HG02885 (cell line): ENCODE measurements around the gene GLOD4.
"Not testable (repeated sequence)": the region's sequence is repeated elsewhere in the genome, so short reads cannot be mapped to it uniquely, and the experiment has no call there.

Source experiments
- ATAC-seq: cut with Tn5 transposase; IDR thresholded peaks from one replicate; pipeline ENCODE4 v1.9.1; 2021; ENCODE audit warnings: mild to moderate bottlenecking; ENCODE audit not compliant: unreplicated experiment, poor library complexity

GLOD4 gene

DNA sequence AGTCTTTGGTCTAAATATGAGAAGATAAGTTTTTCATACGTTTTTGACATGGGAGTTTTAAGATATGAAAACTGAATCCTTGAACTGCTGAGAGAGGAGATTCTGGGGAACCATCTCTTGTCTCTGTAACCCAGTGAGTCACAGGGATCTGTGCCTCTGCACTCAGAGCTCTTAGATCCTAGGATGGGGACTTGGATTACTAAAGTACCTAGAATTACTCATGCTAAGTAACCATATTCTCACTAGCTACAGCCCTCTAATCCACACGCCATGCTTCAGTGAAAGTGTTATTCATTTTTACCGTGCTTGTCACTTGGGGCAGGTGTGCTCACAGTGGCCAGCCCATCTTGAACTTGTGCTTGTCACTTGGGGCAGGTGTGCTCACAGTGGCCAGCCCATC is 2.1 kb upstream of the GLOD4 start:
- ATAC-seq: no peak

DNA sequence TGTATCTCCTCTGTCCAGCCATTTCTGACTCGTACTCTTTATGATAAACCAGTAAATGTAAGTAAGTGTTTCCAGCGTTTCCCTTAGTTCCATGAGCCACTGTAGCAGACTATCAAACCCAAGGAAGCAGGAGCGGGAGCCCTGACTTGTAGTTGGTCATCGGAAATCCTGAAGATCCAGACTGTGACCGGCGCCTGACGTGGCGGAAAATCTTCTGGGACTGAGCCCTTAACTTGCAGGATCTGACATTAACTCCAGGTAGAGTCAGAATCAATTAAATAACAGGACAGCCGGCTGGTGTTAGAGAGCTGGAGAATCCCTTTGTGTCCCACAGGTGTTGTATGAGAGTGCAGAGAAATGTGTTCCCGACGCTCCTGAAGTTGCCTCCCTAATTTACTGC is 4.0 kb downstream of the GLOD4 start:
- ATAC-seq: no peak

DNA sequence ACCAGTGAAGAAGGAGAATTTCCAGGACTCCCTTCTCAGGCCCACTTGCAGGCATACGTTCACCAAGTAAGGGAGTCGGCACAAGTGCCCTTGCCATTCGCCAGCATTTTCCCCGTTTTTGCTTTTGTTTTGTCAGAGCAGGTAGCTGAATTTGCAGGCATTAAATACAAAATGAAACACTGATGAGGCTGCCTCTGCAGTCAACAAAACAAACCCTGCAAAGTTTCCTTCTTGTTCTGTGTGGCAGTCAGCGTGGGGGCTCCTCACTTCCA is 7.8 kb downstream of the GLOD4 start:
- no peak for ATAC-seq

DNA sequence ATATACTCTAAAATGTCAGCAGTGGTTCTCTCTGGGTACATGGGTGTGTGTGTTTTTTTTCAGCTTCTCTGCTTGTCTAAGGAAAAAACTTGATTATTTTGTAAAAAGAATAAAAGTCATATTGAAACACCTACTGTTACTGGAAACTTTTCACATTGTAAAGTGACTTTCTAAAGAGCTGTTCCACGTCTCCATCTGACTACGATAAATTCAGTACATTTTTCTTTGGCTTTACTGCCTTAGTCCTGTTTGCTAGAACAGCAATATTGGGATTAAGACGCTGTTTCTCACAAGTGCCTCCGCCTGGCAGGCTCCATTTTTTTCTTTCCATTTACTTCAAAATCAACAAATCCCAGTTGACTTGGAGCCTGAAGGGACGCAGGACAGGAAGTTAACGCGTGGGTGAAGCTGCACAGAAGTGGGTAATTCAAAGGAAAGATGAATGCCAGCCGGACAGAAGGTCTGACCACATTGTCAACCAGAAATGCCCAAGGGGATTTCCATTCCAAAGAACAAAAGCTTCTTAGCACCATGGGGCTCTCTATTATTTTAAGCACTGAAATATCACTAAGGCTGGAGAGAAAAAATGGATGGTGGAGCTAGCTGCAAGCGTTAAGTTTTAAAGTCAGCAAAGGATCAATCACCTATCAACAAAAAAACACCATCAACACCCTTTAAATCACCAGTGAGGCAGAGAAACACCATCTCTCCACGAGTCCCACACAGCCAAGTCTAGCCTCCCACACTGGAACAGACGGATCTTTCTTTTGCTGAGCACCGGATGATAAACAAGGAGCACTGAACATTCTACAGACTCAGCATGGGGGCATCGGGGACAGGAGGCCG is 8.4 kb downstream of the GLOD4 start:
- ATAC-seq: no peak

DNA sequence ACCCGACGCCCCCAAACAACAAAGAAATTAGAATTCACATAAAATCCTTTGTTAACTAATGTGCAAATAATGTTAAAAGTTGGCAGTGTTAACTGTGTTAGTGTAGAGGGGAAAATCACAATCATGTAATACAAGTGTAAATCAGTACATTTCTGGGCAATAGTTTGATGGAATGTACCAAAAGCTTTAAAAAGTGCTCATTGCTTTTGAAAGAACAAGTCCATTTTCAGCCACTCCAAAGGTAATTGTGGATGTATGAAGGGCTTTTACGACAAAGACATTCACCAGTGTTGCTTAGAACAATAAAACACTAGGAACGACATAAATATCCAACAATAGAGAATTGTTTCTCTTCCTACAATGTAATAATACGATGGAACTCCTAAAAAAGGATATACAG is 9.1 kb downstream of the GLOD4 start:
- no peak for ATAC-seq

DNA sequence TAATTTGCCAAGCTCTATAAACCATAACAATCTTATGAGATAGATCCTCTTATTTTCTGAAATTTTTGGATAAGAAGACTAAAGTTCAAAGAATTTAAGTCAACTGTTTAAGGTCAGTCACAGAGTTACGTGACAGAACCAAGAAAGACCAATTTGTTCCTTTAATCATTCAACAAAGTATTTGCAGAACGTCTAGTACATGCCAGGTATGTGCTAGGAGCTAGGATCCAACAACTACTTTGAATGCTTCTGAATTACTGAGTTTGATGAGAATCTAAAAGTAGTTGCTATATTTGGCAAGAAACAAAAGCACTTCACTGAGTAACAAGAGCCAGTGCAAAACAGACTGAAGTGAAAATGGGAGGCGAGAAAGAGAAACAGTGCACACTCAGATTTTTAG is 15.0 kb downstream of the GLOD4 start:
- no peak for ATAC-seq

DNA sequence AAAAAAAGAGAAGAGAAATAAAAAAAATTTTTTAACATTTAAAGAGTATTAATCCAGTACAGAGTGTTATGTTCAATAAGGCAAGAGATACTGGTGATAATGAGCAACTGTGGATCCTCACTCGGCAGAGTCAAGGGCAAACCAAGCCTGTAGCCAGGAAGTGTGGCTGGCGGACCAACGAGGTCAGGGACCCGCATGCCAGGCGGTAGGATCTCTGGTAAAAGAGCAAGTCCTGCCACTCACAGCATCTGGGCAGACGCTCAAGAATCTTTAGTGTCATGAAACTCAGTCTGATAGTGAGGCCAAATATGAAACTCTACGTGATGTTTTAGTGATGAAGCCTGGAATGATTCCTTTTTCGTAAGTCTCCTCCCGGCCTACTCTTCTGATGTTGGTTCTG is 21.7 kb downstream of the GLOD4 start:
- ATAC-seq: no peak

DNA sequence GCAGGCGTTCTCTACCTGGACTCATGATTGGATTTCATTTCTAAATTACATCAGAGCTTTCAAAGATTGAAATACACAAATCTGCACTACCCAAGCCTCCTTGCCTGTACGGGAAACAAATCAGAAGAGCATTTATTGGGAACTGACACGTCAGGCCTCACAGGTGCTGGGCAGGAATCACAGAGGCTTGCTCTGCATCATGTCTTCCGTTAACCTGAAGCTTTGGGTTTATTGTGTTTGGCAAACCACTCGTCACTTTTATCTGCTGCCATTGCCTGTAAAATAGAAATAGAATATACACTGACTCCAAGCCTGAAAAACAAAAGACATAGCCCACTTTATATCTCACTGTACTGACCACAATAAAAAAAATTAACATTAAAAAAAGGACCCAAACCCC is 22.1 kb downstream of the GLOD4 start:
- ATAC-seq: no peak

DNA sequence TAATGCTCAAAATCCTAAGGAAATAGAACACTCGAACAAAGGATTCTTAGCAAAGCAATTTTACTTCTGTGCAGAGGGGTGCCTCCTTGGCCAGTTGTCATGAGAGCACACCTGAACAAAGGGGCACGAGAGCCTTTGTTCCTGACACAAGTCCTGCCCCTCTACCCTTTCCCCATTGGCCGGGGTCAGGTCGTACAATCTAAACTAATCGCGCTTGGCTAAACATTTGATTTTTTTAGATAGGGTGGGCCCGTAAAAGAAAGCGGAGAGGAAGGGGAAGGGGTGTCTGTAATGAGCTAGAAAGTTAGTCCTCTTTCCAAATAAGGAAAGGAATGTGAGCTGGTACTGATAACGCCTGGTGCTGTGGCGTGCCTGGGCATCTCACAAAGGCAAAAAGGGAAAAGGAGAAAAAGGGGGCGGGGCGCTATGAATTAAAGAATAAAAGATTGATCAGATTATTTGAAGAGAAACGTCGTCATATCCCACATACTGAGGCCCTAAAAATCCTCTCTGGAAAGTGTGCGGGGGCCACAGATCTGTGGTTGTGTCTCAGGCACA is 26.0 kb downstream of the GLOD4 start:
- not testable (repeated sequence) for ATAC-seq

DNA sequence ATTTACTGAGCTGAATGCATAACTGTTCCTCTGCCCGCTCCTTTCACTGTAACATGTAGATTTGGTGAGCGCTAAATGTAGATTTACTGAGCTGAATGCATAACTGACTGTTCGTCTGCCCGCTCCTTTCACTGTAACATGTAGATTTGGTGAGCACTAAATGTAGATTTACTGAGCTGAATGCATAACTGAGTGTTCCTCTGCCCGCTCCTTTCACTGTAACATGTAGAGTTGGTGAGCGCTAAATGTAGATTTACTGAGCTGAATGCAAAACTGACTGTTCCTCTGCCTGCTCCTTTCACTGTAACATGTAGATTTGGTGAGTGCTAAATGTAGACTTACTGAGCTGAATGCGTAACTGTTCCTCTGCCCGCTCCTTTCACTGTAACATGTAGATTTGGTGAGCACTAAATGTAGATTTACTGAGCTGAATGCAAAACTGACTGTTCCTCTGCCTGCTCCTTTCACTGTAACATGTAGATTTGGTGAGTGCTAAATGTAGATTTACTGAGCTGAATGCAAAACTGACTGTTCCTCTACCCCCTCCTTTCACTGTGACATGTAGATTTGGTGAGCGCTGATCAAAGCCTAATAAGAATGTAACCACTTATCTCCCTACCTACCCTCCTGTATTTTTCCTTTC is 26.6 kb downstream of the GLOD4 start:
- not testable (repeated sequence) for ATAC-seq

DNA sequence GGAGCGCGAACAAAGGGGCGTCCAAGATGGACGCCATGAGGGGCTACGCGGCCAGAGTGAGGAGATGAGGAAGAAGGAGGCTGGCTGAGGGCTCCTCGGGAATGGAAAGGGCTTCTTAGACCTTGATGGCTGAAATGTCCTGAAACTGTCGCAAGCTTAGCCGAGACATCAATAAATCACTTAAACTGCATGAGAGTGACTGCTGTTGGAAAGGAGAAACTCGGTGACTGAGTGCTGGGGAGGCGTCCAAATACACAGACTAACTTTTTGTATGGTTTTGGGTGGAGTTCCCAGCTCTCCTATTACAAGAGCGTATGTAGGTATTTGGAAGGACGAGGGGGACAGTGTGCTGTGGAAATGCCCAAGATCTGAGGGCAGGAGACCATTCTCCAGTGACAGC is 28.7 kb downstream of the GLOD4 start:
- no peak for ATAC-seq

DNA sequence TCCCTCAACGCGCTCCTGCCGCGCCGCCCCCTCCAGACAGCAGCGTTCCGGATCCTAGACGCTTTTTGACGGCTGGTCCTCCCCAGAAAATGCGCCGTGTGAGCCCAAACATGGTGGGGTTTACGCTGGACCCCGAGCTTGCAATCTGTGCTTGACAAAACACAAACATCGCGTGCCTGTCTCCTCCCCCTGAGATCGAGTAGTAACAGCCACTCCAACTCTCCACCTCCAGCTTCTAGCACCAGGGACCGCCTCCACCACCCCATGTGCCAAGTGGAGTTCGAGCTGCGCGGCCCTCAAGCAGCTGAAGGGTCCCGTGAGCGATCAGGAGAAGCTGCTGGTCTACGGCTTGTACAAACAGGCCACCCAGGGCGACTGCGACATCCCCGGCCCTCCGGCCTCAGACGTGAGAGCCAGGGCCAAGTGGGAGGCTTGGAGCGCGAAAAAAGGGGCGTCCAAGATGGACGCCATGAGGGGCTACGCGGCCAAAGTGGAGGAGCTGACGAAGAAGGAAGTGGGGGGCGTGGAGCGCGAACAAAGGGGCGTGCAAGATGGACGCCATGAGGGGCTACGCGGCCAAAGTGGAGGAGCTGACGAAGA is 29.4 kb downstream of the GLOD4 start:
- no peak for ATAC-seq

DNA sequence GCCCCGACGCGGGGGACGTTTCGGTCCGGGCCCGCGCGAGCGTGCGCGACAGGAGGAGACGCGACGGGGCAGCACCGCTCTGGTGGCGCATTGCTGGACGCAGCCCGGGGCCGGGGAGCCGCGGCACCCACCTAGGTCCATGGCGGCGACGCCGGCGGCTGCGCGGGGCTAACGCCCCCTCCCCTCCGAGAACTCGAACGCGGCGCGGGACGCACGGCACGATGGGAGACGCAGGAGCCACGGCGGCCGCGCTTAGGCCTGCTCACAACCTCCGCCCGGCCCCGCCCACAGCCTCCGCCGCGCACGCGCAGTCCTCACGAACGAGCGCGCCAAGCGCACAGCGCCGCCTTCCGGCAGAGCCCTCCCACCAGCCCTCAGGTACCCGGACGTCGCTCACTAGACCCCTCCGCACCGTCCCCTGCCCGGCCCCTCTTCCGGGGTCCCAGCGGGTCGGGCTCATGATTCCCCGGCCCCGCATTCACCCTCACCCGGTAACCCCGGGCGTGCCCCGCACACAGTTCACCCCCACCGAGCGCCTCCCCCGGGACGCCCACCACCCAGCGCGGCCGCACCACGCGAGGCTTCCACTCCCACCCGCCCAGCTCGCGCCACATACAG is 30.0 kb downstream of the GLOD4 start, which contains the start of gene GEMIN4:
Gene GEMIN4, minus strand, starts transcription at position 263 of the 618 bp plus-strand sequence. Its CDS starts 122 bp downstream, at position 141.
- ATAC-seq: peak; percentile 89

DNA sequence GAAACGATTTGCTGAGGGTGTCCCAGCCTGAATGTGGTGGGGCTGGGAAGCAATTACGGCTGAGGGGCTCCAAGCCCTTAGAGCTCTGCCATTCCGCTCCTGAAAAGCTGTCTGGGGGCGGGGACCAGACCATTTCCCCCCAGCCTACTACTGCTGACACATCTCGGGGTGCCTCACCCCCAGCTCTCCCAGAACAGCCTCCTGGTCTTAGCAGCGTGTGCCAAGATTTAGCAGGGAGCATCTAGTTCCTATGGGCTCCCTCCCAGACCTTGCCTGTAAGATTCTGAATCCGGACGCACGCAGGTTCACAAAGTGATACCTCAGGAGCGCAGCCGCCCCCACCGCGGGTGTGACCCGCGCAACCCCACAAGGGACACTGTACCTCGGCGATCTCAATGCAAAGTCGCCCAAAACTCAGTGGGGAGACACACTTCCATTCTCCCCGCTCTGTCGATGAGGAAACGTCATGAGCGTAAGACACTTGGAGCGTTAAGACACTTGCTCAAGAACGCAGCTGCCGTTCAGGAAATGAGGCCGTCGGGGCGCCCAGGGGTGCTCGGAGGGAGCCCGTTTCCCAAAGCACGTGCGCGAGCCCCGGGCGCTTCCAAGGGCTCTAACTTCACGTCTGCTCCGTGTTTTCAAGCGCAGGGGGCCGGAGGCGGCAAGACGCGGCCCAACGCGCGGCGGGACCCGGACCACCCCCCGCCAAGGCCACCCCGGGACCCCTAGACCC is 30.6 kb downstream of the GLOD4 start:
- ATAC-seq: peak; percentile 33

DNA sequence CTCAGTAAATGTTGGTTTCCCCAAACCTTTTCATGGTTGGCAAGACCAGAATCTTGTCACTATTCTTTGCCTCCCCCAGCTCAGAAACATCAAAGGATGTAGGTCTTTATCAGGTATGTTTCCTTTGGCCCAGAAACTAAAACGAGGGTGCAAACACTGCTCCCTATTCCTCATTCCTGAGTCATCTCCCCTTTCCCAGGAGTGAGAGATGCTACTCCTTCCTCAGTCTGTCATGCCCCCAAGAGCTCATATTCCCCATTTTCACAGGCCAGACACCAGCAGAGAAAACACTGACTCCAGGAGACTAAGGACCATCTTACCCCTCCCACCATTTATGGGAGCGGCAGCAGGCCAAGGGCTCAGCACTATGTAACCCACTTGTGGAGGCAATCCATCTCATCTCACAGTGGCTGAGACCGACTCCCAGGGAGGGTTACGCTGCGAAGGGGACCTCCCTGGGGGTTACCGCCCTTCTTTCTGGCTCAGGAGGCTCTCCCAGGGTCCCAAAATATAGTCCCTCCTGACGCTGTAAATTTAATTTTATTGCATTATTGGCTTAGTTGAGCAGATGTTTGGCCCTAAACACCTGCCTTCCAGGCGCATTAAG is 31.5 kb downstream of the GLOD4 start:
- no peak for ATAC-seq

DNA sequence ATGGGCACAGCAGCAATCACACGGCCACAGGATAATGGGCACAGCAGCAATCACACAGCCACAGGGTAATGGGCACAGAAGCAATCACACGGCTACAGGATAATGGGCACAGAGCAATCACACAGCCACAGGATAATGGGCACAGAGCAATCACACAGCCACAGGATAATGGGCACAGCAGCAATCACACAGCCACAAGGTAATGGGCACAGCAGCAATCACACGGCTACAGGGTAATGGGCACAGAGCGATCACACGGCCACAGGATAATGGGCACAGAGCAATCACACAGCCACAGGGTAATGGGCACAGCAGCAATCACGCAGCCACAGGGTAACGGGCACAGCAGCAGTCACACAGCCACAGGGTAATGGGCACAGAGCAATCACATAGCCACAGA is 32.7 kb downstream of the GLOD4 start:
- ATAC-seq: not testable (repeated sequence)

DNA sequence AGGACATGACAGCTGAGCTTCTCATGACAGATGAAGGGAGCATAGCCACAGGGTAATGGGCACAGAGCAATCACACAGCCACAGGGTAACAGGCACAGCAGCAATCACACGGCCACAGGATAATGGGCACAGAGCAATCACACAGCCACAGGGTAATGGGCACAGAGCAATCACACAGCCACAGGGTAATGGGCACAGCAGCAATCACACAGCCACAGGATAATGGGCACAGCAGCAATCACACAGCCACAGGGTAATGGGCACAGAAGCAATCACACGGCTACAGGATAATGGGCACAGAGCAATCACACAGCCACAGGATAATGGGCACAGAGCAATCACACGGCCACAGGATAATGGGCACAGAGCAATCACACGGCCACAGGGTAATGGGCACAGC is 33.5 kb downstream of the GLOD4 start:
- not testable (repeated sequence) for ATAC-seq

DNA sequence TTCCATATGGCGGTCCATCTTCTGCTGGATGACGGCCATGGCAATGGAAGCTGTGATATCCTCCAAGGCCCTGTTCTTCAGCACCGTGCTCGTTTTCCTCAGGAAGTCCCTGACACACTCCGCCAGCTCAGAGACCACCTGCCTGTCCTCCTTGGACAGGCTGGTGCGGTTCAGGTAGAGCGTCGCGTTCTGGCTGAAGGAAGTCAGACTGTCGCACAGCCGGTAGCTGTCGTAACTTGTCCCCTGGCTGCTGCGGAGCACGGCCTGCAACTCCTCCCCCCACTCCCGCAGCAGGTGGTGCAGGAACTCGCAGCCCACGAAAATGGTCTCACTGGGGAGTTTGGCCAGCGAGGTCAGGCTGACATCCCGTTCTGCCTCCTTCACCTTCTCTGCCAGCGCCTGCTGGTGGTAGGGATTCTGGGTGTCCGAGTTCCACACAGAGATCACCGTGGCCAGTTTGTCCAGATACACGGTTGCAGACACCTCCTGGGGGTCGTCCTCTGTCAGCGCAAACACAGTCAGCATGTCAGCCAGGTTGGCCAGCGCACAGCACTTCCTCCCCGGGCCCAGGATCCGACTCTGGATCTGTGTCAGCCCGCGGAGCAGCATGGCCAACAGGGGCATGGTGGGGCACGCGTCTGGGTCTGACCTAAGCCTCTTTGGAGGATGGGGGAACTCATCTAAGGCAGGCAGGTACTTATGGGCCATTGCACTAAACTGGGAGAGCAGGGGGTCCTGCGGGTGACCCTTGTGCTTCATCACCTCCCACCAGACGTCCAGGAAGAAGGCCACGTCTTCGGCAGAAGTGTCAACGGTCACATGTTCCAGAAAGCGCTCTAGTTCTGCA is 35.1 kb downstream of the GLOD4 start:
- no peak for ATAC-seq

DNA sequence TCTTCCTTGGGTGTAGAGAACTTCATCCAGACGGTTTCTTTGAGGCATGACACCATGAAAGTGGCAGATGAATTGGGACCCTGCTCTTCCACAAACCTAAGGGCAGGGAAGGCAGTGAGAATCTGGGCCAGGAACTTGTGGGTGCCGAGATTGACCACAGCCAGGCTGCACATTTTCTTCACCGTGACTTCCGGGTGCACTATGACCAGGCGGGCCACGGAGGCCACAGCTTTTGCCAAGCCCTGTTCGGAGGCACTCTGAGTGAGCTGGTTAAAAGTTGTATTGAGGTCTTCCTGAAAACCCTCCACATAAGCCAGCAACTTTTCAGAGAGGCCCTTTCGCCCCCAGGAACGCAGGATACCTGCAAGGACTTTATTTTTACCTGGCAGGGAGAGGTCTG is 35.9 kb downstream of the GLOD4 start:
- no peak for ATAC-seq
